ENCODE results near the gene SCN2B. TPM values are rescaled to one million over a fixed set of nuclear protein-coding genes. Genes with fewer than 3 reads are reported as not detected.

SCN2B gene
- total and polyA plus RNA-seq, 7 donors: 0.09 to 6.6 (median 0.51) TPM

DNA sequence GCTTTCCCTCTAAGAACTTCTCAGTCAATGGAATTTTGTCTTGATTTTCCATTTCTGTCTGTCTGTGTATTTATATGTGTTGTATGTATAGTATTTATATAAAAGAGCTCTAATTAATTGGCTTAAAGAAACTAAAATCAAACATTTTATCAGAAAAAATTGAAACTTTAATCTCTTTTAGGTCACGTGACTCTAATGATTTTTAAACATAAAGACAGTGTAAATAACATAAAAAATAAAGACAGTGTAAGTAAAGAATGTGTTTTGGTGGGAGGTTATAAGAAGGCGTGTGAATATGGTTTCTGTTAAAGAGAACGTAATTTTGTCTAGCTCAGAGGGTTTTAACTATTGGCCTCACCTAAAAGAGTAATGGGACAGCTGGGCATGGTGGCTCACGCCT lies 46.0 kb upstream of the SCN2B start:
- Histone ChIP-seq H3K4me1 (no peaks in the 10 kb centered on the region), H3K27ac (no peak overlapping the region), H3K27me3 (ENCODE audit: insufficient read depth in 3 of 3, low read length in 2 of 3) (peaks cover 2 to 16% (median 4%) of the 10 kb centered on the region in 3 donors), H3K4me3 (no peak overlapping the region), H3K9me3 (no peaks in the 10 kb centered on the region), H3K36me3 (ENCODE audit: insufficient read depth in 1 of 2, low read depth in 1 of 2) (no peaks in the 10 kb centered on the region)
- TF ChIP-seq, protein P1, sequence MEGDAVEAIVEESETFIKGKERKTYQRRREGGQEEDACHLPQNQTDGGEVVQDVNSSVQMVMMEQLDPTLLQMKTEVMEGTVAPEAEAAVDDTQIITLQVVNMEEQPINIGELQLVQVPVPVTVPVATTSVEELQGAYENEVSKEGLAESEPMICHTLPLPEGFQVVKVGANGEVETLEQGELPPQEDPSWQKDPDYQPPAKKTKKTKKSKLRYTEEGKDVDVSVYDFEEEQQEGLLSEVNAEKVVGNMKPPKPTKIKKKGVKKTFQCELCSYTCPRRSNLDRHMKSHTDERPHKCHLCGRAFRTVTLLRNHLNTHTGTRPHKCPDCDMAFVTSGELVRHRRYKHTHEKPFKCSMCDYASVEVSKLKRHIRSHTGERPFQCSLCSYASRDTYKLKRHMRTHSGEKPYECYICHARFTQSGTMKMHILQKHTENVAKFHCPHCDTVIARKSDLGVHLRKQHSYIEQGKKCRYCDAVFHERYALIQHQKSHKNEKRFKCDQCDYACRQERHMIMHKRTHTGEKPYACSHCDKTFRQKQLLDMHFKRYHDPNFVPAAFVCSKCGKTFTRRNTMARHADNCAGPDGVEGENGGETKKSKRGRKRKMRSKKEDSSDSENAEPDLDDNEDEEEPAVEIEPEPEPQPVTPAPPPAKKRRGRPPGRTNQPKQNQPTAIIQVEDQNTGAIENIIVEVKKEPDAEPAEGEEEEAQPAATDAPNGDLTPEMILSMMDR (IDR thresholded peaks at IDR 0.05): no peak
- no peak for DNase-seq
- no peak for ATAC-seq
- intact Hi-C loops (cut with DNase I): no loop called here
- 66 to 83% (median 68%) methylated on average over 4 of the region's 4 CpGs for WGBS, 3 donors

DNA sequence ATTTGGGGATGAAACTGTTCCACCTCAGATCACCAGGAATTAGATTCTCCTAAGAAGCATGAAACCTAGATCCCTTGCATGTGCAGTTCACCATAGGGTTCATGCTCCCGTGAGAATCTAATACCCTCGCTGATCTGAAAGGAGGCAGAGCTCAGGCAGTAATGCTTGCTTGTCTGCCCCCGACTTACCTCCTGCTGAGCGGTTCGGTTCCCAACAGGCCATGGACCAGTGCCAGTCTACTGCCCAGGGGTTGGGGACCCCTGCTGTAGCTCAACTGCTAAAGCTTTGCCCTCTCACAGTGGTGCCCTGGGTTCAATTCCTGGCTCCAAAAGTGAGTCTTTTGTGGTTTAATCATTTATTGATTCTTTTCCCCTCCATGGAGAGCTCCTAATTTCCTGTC lies 45.0 kb upstream of the SCN2B start:
- Histone ChIP-seq H3K27ac (no peak overlapping the region), H3K36me3 (ENCODE audit: insufficient read depth in 1 of 2, low read depth in 1 of 2) (no peaks in the 10 kb centered on the region), H3K27me3 (ENCODE audit: insufficient read depth in 3 of 3, low read length in 2 of 3) (peaks cover 0 to 22% (median 4%) of the 10 kb centered on the region in 3 donors), H3K9me3 (no peaks in the 10 kb centered on the region), H3K4me1 (no peaks in the 10 kb centered on the region), H3K4me3 (no peak overlapping the region)
- 49 to 61% (median 58%) methylated on average over 5 of the region's 5 CpGs for WGBS, 3 donors
- intact Hi-C loops (cut with DNase I): no loop called here
- TF ChIP-seq, protein P1 (IDR thresholded peaks at IDR 0.05): no peak
- DNase-seq (no peak), ATAC-seq (no peak)

DNA sequence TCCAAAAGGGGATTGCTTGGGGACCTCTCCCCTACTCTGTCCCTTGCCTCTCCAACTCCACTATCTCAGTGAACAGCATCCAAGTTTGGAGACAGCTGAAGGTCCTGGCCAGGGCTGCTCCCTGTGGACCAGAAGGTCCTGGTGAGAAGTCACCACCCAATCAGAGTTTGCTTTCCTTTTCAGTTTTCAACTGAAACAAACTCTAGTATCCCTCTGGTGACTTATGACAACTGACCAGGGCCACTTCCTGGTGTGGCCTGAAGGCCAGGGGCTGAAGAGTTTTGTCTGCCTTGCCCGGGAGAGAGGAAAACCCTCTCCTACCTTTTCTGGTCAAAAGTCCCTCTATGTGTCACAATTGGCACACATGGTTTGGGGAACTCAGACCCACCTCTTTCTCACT lies 43.3 kb upstream of the SCN2B start:
- peaks cover under 1 to 28% (median 4%) of the 10 kb centered on the region in 3 donors for H3K27me3 ChIP-seq (ENCODE audit: insufficient read depth in 3 of 3, low read length in 2 of 3)
- 68 to 78% (median 75%) methylated on average over 1 of the region's 1 CpG for WGBS, 3 donors
- intact Hi-C loops (cut with DNase I): no loop called here
- H3K9me3 ChIP-seq: no peaks in the 10 kb centered on the region
- no peak overlapping the region for H3K4me3 ChIP-seq
- H3K36me3 ChIP-seq (ENCODE audit: insufficient read depth in 1 of 2, low read depth in 1 of 2): no peaks in the 10 kb centered on the region
- TF ChIP-seq, protein P1 (IDR thresholded peaks at IDR 0.05): no peak
- ATAC-seq: no peak
- no peak for DNase-seq
- no peaks in the 10 kb centered on the region for H3K4me1 ChIP-seq
- no peak overlapping the region for H3K27ac ChIP-seq

DNA sequence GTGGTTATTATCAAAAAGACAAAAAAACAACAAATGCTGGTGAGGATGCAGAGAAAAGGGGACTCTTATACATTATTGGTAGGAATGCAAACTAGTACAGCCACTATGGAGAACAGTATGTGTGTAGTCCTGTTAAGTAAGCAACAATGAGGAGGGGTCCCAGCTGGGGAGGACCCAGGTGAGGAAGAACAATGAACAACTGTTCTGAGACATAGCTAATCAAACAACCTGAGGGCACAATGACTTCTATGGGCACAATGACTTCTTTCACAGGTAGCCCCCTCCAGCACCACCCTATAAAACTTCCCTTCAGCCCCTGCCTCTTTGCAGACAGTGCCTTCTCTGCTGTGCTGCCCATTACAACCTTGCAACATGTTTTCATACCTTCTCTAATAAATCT lies 42.8 kb upstream of the SCN2B start:
- intact Hi-C loops (cut with DNase I): no loop called here
- no peak overlapping the region for H3K27ac ChIP-seq
- no peak for ATAC-seq
- DNase-seq: no peak
- TF ChIP-seq, protein P1 (IDR thresholded peaks at IDR 0.05): no peak
- no peaks in the 10 kb centered on the region for H3K36me3 ChIP-seq (ENCODE audit: insufficient read depth in 1 of 2, low read depth in 1 of 2)
- no peaks in the 10 kb centered on the region for H3K4me1 ChIP-seq
- H3K27me3 ChIP-seq (ENCODE audit: insufficient read depth in 3 of 3, low read length in 2 of 3): peaks cover 4 to 32% (median 4%) of the 10 kb centered on the region in 3 donors
- no peak overlapping the region for H3K4me3 ChIP-seq
- no peaks in the 10 kb centered on the region for H3K9me3 ChIP-seq

DNA sequence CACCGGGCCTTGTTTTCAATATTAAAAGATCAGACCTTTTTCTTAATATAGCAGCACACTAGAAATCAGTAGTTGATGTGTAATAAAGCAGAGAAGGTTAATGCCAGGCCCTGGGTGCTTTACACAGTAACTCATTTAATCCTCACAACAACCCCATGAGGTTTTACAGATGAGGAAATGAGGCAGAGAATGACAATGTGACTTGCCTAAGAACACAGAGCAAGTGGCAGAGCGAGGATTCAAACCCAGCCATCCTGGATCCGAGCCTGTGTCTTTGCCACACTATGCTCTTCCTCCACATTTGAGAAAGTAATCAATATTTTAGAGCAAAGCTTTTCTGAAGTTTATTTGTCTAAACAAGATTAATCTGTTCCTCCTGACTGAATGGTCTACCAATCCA lies 41.1 kb upstream of the SCN2B start:
- DNase-seq: no peak
- Histone ChIP-seq H3K27ac (no peak overlapping the region), H3K9me3 (no peaks in the 10 kb centered on the region), H3K4me1 (no peaks in the 10 kb centered on the region), H3K36me3 (ENCODE audit: insufficient read depth in 1 of 2, low read depth in 1 of 2) (no peaks in the 10 kb centered on the region), H3K4me3 (no peak overlapping the region), H3K27me3 (ENCODE audit: insufficient read depth in 3 of 3, low read length in 2 of 3) (peaks cover 4 to 38% (median 4%) of the 10 kb centered on the region in 3 donors)
- intact Hi-C loops (cut with DNase I): no loop called here
- TF ChIP-seq, protein P1 (IDR thresholded peaks at IDR 0.05): no peak
- 96 to 99% (median 96%) methylated on average over 3 of the region's 3 CpGs for WGBS, 3 donors
- no peak for ATAC-seq
